NOMO-1 (cell line): Measurements from ENCODE around the gene GGACT.

Experiments used
- DNase-seq, 2 experiments: peaks; one replicate each; lab custom pipeline; 2025; ENCODE audit not compliant: unreplicated experiment in 2 of 2; lab: John Stamatoyannopoulos, UW

Gene GGACT

DNA sequence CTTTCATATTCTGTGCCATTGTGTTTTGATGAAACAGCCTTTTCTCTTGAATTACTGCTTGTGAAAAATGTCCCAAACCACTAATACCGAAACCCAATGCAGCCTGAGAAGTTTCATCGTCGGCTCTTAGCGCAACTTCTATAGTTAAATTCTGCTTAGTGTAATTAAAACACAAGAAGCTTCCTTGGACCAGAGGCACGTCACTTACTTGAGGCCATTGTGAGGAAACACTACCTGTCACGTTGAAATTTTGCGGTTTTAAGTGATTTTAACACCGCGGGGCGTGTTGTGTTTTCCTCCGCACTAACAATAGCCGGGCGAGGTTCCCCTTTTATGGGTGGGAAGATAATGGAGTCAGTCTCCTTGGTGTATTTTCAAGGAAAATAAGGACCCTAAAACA, 70.9 kb downstream of the GGACT start:
- DNase-seq: peak in 1 of 2 experiments; percentile 37

DNA sequence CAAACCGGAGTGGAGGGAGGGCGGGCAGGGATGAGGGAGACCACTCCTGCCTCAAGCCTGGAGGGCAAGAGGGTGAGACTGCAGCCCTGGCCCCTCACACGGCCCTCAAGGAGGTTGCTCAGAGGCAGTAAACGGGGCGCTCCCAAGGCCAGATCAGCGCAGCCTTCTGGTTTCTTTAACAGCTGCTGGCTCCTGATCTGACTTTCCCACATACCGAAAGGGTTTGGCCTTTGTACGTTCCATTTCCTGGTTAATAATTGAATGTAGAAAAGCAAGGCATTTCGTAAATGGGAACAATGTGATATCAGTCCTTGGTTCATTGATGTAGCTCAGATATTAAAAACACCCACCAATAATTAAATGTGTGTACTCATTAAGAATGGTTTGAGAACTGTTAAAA, 71.5 kb downstream of the GGACT start:
- DNase-seq: no peak

DNA sequence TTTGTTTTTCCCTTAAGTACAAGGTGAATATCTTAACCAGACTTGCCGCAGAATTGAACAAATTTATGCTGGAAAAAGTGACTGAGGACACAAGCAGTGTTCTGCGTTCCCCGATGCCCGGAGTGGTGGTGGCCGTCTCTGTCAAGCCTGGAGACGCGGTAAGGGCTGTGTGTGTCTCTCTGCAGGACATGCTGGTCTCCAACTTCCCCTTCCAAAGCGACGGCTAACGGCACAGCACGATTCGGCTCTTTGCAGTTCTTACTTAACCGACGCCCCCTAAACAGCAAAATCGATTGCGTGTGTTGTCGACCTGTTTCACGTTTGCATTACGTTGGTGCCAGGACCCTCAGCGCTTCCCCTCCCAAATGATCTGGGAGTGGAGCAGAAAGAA, 73.2 kb downstream of the GGACT start:
- DNase-seq: peak; percentile 15 to 60

DNA sequence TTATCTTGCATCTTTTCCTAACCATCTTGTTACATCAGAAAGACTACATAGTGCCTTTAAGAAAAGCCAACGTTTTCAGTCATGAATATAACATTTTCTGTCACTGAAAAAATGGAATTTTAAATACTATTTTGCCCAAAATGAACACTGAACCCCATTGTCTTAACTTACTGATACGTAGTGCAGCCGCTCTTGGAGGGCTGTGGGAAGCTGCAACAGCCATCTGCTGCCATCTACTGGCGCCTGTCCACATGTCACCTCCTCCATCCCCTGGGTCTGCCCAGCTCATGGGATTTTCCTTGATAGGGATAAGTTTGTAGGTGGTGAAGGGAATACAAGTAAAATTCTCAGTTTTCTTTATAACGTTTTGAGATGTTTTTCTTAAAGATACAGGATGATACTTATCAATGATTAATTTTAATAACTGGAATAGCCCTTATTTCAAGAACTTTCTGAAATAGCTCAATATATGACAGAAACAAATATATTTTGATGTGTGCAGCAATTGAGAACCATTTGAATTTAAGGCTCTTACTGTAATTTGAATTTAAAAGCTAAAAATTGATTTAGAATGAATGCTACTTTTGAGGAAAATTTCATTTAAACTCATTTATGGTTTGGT, 73.7 kb downstream of the GGACT start:
- DNase-seq: peak; percentile 57 to 73

DNA sequence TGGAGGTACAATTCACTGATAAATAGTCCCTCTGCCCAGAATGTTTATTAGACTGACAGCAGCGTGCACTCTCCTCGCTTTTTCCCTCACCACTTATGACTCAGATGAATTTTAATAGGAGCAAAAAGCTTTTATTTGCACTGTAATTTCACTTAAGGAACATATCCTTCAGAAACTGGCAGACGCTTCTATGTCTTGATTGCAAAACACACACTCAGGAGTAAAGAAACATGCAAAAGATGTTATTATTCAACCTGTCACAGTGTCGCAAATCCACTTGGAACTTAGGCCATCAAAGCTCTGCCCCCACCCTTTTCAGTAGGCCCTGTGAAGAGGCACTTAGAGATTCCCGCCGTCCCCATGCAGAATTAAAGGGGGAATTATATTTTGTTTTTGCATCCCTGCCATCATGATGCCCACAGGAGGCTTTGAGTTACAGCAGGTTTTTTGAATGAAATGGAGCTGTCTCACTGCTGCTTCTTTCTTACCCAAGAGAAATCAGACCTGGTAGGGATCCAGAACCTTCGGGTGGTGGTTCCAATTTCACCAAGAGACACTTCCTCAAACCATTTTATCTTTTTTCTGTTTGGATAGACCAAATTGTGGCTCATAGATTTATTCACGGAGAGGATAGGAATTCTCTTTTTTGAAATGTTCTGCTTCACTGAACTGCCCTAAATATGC, 74.5 kb downstream of the GGACT start:
- DNase-seq: peak; percentile 32 to 33

DNA sequence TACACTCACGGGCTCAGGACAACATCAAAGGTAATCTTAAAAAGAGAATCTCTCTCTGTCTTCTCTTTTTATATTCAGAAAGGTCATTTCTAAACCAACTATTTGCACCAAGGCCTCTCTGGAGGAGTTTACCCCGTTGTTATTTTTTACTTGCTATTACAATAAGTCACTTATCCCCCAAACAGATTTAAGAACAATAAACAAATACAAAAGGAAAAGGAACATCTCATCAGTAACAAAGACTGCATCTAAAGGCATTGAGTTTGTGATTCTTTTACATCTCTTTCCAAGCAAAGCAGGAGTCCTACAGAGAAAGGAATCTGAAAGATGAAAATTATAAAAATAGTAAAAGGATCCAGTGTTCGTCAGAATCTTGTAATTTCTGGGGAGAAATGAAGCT, 75.4 kb downstream of the GGACT start:
- no peak for DNase-seq

DNA sequence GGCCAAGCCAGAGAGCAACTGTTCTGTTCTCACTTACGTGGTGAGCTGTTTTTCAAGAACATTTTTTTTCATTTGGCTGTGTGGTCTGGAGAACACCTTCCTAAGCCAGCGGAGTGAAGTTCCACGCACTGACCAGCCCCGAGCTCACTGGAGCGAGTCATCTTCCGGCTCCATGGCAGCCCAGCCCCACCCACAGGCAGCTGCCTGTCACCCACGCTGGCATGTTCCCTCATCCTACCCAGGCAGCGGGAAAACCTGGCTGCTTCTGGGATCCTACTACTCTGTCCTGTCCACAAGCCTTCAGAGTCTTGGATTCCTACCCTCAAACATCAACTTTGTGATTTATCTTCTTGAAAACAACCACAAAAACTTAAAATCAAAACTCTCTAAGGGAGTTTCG, 76.2 kb downstream of the GGACT start:
- DNase-seq: no peak

DNA sequence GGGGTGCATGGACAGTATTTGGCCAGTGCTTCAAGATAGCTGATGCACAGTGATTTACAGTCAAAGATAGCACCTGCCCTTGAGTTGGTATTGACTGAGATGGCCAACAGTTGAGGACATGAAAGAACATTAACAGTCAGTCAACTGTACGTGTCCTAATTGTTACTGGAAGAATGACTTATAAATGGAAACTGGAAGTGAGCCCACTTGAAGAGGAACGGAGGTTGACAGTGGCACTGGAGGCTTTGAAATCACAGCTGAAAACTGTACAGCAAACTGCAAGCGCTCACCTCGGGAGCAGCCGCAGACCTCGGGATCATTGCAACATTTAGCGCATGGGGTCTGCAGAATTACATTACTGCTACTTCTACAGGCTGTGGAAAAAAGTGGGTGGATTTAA, 77.1 kb downstream of the GGACT start:
- DNase-seq: peak in 1 of 2 experiments; percentile 14

DNA sequence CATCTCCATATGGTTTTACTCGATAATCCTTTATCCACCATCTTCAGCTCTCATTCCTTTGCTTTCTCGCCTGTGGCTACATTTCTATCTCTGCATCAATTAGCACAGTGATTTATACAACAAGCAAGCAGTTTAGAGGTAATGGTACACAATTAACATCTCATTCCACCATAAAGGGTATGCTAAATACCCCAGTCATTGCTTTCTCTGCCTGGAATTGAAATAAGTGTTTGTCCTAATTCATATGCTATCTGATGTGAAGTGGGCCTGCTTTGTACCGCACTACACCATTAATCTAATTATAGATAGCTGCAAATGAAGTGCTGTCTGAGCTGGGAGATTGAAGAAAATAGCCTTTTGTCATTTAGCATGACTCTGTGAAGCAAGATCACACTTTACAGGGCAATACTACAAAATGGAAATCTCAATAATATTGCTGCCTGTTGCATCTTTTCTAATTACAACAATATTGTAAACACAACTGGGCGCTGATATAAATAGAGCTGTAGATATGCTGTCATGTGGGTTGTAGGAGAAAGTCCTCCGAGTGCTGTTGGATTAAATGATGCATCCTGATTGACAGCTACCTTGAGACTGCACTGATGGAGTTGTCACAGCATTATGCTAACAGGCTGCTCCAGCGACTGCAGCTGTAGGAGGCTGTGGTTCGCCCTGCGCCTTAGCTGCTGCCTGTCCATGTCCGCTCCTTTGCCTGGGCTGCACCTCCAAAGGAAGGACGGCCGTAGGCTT, 78.2 kb downstream of the GGACT start:
- DNase-seq: no peak

DNA sequence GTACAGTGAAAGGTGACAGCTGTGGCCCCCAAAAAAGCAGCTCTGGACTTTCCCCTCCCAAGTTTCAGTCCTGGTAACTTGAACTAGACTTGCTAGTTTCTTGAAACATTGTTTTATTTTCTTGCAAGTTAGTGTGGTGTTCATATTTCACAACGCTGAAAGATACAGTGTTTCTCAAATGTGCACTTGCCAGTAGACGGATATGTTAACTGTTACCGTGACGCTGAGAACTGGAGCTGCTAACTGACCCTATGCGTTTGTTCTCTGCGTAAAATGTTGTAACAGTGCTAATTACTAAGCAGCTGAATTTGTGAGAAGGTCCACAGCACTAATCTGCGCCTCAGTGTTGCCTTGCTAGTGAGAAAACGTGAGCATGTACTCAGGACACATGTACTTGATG, 79.6 kb downstream of the GGACT start:
- no peak for DNase-seq

DNA sequence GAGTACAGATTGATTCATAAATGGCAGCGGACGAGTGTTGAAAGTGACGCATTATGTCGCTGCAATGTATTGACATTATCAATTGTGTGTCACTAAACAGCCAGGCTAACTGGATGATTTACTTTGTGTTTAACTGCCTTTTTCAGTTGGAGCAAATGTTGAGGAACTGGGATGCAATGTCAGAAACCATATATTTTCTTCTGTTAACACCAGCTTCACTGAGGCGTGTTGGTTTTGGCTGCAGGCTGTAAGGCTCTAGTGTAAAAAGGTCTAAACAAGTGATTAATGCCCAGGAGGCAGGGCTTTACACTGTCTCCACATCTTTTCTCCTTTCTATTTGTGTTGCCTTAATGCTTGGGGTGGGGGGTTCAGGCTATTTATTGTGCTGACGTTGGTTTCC, 80.1 kb downstream of the GGACT start:
- no peak for DNase-seq

DNA sequence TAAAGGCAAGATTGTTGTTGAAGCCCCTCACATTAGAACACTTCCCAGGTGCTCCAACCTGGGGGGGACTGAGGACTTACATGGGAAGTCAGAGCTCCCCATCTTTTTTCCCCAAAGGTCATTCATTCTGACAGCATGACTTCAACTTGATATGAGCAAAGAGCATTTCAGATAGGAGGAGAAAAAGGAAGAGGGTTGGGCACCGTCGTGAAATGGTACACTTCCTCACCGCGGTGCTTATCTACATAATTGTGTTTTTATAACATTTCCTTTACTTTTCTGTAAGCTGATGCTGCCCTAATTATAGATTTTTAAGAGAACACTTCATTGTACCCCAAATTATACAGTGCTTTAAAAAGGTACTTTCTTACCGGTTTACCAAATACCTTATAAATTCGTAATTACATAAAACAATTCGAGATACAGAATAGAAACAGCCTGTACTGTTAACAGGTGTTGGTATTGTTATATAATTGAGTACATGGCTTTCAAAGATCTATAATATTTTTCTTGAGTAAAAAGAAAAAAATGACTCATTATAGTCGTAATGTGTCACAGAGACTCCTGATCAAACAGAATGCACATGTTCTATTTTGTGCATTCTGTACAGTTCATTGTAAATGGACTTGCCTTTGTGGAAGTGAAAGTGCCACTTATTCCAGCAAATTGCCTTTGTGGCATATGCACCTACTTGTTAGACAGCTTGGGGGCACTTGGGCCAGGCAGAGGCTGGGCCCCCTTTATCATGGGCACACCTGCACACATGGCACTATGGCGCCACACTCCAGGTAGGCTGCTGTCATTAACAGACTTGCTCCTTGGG, 81.8 kb downstream of the GGACT start:
- peak; percentile 42 to 78 for DNase-seq

DNA sequence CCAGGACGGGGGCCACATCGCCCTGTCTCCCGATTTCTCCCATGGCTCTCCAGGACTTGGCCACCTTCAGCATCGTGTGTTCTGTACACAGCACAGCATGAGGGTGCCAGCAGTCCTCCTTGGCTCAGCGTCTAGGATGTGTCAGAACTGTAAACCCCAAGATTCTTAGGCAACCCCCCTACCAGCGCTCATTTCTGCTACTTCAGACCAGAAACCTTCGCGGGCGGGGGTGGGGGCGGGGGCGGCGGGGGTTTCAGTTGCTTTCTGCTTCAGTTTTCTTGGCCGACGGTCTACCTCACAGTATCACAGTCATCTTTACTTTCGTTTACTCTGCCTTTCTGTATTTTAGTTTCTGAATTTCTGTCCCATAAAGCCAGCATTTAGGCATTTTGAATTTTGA, 82.4 kb downstream of the GGACT start:
- DNase-seq: no peak

DNA sequence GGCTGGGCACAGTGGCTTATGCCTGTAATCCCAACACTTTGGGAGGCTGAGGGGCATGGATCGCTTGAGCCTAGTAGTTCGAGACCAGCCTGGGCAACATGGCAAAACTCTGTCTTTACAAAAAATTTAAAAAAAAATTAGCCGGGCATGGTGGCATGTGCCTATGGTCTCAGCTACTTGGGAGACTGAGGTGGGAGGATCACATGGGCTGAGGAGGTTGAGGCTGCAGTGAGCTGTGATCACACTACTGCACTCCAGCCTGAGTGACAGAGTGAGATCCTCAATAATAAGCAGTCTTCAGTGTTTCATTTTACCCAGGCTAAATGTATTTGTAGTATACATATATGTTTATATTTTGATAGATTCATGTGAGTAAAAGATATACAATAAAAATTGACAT, 85.0 kb downstream of the GGACT start:
- DNase-seq: no peak

DNA sequence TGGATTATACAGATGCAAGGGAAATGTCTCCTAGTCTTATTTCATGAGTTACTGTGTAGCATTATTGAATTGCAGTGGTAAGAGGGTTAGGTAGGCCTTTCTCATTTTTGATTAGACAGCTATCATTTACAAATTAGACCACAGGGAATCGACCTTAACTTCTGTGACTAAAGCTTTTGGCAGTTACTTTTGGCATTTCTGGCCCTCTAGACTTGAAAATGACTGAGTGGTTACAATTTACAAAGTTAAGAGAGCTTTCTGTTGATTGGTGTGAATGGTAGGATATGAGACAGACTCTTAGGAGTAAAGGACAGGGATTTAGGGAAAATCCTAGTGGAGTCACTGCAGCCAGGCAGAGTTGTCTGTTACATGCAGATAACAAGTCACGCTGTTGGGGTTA, 86.1 kb downstream of the GGACT start:
- no peak for DNase-seq

DNA sequence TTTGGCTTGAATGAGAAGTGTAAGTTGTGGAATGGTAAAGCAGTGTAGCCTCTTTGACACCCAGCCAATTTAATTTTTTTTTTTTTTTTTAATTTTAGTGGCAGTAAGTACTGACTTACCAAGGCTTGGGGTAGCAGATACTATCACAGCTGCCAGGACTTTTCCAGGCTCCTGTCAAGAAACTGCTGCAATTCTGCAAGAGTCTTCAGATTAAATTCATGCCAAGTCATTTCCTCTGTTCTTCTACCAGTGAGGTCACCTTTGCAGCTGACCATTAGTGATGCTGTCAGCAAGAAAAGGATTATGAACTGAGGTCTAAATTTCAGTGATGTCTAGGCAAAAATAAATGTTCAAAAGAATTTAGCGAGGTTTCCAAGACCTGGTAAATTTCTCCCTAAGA, 91.2 kb downstream of the GGACT start:
- peak in 1 of 2 experiments; percentile 24 for DNase-seq

DNA sequence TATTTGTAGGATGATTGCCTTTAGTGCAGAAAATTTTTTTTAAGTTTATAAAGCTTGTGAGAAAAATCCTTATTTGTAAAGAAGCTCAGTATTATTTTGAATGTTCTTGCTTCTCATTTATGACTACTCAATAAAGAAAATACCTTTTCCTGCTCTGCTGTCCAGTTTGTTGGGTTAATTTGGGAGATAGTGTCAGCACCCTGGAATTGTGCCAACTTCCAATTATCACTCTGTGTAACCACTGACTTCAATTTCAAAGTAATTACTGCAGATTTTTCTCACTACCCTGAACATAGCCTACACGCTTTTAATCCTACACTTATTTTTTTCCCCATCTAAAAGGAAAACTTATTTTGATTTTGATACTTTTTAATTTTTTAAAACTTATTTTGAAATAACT, 93.1 kb downstream of the GGACT start:
- no peak for DNase-seq

DNA sequence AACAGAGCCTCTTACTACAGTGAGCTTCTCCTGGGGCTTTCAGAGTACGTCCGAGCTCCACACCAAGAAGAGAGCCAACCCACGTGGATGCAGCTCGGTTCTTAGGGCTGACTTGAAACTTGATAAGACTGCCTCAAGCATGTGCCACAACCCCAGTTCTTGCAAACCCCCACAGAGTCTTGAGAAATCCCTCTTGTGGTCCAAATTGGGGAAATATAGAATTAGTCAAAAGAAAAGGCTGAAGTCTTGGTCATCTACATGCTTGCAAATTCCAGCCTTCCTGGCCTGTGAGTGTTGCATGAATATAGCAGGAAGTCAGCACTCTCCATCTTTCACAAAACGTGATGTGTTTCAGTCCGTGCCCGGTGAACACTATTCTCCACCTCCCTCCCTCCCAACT, 95.2 kb downstream of the GGACT start:
- peak; percentile 48 to 60 for DNase-seq

DNA sequence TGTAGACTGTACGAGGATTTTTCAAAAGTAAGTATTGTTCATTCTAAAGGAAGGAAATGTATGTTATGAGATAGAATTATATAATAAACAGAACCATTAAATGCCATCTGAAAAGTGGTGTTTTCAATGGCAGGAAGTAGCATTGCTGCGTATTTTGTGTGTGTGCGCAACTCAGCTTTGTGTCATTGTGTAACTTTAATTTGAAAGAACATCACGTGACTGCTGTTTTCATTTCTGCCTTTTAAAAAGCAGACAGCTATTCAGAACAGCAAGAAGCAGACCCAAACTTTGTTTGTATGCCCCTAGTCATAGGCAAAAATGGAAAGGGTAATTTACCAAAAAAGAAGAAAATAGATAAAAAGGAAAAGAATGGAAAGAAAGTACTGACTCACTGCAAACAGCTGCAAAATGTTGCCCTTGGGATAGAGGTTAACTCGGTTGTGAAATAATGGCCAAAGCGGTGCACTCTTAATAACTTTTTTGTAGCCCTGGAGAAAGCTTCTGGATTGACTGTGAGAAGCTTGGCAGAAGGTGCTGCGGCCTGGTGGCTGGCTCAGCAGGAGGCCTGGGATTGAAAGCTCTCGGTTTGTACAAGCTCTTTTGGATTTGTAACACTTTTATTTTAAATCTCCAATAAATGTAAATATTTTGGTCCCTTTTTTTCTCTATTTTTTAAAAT, 97.3 kb downstream of the GGACT start:
- DNase-seq: peak; percentile 59 to 85

DNA sequence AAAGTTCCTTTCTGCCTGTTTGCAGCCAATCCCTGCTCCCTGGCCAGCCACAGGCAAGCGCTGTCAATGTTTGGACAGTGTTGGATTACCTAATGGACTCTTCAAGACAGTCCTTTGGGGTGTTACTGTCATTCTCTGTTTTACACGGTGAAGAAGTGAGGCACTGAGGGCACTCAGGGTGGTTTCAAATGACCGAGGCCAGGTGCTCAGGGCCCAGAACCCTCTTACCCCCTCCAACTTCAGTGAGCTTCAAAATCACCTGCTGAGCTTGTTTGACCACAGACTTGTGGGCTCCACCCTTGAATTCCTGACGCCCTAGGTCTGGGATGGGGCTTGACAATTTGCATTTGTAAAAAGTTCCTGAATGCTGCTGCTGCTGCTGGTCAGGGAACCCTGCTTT, 97.9 kb downstream of the GGACT start:
- no peak for DNase-seq

DNA sequence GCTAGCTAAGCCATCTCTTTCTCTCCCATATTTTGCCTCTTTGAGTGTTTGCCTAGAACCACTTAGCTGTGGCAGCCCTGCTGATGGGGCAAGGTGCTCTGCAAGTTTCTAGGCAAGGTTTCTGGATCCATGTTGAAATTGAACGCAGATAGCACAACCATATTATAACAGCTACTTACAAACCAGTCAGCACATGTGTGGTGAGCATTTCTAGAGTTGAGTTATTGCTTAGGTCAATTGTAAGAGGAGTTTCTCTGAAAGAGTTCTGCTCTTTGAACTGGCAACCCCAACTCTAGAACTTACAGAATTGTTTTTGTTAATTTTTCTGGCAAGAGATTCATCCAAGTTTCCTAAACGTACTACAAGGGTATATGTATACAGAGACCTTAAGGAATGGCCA, 103.3 kb downstream of the GGACT start:
- DNase-seq: no peak
